HG02610 (cell line): ENCODE data around the gene BACH2.

Experiments
- ATAC-seq: cut with Tn5 transposase; IDR thresholded peaks from one replicate; pipeline ENCODE4 v1.9.1; 2021; ENCODE audit warnings: mild to moderate bottlenecking, moderate library complexity; ENCODE audit not compliant: unreplicated experiment

Gene BACH2

DNA sequence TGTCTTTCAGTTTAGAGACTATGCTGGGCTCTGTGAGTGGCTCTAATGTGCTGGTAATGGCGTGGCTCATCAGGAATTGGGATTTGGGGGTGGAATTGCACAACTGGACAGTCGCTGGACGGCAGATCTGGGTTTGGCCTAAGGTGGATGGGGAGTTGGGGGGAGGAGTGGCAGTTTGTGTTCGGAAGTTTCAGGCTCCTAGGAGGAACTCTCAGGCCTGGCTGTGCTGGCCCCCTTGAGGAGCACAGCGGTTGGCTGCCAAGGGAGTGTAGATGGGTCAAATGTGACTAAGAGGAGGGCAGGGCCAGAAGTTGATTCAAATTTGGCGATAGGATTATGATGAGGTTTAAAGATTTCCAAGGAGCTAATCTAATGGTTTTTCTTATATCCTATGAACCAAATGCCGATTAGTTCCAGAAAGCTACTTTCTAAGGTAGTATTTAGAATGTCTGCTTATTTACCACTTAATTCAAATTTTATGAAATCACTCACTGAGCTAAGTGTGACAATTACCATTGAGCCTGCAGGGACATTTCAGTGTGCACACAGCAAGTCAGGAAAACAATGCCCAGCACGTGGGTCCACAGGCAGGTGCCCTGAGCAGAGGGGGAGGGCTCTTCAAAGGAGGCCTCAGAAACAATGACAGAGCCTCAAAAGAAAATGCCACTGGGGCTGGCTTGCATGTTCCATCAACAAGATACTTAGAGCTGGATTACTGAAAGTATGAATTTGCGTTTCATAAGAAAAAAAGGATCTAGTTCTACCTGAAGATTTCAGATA lies 291.4 kb downstream of the BACH2 start:
- ATAC-seq: no peak

DNA sequence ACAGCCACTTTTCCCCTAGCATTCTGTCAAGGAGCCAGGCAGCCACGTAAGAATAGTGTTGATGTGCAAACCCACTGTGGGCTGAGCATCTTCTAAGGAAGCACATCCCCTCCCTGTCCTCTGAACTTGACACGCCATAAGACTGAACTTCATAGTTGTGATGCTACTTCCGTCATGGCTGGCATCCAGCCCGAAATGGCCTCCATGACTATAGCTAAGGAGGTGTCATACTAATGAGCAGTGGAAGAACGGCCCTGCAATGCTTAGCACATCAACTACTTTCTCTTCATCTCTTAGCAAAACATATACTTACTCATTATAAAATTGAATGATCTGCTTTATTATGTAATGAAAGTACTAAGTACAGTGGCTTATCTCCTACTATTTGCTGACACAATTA lies 292.1 kb downstream of the BACH2 start:
- ATAC-seq: no peak

DNA sequence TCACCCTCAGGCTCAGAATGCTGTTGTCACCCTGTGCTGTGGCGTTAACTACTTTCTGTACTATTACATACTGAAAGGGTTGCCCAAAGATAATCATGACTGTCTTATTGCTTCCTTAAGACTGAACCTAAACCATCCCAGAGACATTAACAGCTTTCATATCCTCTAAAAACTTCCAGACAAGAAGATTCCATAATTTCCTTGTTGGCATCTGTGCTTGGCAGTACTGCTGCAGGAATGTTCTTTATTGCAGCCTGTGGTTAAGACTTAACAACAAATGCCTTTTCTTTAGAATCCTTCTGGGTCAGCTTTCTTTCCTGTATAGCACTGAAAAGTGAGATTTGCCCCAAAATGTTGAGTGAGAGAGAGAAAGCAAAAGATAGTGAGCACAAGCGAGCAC lies 292.7 kb downstream of the BACH2 start:
- ATAC-seq: no peak

DNA sequence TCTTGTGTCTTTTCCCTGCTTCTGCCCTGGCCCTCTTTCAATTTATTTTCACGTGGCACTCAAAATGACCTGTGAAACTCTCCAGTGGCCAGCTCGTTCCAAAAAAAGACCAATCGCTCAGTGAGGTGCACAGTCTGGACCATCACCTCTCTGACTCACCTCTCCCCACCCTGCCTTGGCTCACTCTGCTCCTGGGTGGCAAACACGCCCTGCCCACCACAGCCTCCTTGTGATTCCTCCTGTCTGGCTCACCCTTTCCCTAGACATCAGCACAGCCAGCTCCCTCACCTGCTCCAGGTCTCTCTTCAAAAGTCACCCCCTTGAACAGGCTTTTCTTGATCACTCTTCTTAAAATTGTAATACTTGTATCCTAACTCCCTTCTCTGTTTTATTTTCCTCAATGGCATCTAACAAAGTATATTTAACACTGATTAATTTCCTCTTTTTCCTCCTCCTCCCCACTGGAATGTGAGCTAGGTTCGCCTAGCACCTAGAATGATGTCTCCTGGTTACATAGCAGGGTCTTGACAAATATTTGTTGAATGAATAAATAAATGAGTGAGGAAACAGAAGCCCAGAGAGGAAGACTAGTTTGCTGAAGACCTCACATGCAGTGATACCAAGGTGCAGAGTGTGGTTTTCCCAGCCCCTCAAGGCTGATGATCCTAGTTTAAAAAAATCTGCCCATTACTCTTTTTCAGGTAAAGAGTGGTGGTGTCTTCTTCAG lies 293.4 kb downstream of the BACH2 start:
- no peak for ATAC-seq

DNA sequence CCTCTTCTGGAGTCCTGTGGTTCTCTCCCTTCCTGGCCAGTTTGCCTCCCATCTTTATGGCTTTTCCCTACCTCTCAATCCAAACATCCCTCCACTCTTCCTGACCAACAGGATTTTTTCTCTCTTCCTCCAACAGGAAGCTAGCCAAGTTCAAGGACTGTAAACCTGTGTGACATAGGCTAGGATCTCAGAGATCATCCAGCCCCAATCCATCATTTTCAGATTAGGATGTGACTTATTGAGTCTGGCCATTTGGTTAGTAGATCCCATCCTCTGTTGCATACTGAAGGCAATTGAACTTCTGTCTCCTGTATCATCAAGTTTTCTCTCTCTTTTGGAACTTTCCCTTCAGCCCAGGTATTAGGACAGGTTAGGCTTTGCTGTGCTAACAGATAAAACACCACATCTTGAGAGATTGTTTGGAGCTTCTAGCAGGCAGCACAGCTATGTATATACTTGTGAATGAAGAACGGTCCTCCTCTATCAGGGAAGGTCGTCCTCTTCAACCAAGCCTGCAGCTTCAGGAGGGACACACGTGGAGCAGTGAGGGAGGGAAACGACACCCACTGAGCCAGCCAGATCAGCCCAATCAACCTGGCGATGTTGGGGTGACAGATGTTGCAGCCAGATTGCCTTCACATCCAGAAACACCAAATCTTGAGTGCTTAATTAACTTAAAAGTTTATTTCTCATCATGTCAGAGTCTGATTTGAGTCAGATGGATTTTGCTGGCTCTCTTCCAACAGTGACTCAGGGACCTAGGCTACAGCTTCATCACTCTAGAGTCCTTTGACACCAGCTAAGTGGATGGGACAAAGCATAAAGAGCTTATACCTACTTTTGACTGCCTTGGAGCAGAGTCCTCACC lies 295.5 kb downstream of the BACH2 start:
- no peak for ATAC-seq

DNA sequence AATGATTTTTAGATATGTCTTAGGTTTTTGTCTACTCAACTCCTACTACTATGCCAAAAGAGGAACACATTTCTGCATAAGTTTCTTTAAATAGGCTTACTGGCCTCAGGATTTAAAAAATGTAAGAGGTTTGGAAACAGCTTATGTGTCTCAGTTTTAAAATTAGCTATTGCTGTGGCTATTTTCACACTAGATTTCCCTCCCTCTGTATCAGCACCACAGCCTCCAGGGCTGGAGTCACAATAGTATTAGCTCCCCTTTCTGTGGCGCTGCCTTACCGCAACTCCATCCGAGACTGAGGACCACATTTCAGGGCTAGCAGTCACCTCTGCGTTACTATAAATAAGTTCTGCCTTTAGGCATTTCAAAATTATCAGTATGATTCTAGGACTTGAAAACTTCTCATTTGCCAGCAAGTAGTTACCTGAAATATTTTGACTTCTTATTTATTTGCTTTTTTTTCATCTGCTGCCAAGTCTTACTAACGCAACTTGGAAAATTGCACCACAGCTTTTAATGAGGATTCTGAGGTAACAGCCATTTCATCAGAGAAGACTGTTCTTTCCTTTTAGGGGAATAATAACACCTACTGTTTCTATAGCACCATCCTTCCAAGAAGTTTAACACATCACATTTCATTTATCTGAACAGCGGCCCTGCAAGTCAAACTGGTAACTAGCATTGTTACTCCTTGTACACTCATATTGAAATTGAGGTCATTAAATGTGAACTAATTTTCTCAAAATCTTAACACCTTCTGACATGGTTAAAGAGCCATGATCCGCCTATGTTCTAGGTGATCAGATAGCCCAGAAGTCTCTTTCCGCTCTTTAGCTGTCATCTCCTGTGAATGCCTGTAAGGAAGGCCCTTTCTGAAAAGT lies 296.5 kb downstream of the BACH2 start:
- no peak for ATAC-seq

DNA sequence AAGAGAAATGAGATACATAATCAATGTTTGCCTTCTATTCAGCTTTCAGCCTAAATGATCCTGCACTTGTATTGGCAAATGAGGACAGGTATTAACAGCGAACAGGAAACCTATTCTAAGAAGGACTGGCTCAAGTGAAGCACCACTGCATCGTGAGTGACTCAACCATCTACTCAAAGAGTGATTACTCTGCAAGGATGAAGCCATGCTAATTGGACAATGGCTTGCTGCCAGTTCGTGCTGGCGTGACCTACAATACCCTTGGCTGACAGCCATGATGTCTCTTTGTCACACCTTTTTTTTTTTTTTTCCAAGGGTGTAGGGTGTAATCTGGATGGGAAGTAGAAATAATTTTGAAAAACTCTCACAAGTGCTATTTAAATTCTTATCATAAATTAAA lies 297.5 kb downstream of the BACH2 start:
- ATAC-seq: no peak

DNA sequence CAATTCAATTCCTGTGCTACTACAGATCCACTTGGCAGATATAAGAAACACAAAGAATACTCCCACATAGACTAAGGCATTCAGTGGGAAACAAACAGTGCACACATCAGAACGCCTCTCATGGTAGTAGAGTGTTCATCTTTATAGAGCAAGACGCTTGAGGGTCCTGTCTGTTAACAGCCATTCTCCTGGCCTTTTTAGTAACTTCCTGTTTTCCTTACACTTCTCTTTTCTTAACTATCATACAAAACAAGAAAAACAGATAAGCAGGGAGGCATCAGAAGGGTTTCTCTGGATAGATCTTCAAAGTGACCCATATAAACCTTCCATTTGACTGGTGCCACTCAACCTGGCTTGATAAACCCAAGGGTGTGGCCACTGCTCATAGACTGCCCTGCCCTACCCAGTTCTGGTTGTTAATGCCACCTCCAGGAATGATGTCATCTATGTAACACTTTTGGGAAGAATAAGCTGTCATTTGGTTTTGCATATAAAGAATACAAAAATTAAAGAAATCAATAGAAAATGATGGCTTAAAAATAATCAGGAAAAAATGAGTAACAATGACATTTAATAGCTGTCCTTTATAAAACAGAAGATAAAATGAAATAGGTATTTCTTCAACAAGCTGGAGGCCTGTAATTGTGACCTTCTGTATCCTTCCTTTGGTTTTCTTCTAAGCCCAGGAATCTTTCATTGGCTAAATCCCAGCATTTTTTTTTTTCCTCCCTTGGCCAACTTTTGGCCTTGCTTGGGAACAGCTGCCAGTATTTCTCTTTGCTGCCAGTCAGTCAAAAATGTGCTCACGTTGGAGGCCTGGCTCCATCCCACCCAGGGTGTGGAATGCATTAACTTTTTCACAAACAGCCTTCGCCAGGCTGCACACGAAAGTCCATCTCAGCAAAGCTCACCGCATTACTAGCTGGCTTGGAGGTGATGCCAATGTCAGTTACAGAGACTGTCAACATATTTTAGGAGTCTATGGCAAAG lies 298.9 kb downstream of the BACH2 start:
- no peak for ATAC-seq

DNA sequence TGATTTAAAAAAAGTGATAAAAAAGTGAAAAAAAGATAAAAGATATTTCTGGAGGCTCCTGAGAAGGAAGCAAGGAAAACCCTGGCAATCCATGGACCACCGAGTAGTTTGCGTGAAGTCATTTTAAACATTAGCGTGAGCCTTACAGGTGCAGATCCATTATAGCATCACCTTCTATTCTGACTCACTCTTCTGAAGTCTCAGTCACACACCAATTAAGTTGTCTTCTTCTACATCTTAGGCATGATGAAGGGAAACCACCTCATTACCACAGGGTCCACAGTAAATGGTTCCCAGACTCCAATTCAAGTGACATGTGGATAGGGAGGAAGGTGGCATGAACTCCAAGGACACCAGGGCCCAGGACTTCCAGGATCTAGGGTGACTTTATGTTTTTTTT lies 303.2 kb downstream of the BACH2 start:
- no peak for ATAC-seq

DNA sequence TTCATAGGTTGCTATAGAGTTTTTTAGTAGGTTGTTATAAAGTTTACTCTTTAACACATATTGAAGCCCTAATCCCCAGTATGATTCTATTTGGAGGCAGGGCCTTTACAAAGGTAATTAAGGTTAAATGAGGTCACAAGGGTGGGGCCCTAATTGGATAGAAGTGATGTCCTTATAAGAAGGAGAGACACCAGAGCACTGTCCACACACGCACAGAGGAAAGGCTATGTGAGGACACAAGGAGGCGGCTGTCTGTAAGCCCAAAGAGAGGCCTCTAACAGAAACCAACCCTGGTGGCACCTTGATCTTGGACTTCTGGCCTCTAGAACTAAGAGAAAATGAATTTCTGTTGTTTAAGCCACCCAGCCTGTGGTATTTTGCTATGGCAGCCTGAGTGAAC lies 303.8 kb downstream of the BACH2 start:
- ATAC-seq: no peak

DNA sequence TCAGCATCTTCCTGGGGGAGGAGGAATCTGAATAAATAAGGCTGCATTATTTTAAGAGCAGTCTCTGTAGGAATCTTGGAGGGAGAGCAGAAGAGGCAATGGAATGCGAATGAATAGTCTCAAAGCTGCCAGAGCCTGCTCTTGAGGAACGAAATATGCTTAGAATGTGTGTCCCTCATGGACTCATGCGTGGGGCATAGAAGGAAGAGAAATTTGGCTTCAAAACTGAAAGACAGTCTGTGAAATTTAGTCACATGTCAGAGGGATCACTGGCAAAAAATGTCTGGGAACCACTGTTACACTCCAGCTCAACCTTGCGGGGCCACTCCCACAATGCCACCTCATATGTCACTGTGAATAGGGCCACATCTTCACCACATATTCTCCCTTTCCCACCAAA lies 306.9 kb downstream of the BACH2 start:
- ATAC-seq: no peak

DNA sequence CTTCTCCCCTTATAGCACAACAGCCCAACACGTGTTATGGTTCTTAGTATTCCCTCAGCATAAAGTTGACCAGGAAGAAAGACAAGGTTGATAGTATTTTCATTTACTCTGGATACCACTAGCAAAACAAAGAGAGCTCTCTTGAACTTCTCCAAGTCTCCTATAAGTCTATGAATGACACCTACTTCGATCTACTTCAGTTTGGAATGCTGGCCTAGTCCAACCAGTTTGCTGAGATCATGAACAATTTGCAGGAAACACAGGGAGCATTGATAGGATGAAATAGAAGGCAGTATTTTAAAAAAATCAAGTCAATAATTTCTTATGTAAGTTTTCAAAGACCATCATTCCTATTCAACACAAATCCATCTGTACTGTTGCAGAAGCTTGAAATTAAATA lies 308.8 kb downstream of the BACH2 start:
- ATAC-seq: no peak

DNA sequence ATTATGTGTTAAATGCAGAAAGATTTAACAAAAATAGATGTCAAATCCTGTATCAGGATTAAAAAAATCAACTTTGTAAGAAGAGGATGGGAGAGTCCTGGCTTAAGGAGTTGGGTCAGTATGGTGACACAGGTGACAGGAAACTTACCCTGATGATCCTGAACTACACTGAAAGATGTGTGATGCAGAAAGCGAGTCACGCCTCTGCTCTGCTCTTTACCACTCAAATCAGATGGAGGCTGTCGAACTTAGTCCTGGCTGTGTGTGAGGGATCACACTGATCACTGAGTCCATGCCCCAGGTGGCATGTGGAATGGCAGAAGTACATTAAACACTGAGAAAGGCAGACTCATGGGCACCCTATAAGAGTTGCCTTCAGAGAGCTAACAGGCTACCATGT lies 309.5 kb downstream of the BACH2 start:
- ATAC-seq: no peak

DNA sequence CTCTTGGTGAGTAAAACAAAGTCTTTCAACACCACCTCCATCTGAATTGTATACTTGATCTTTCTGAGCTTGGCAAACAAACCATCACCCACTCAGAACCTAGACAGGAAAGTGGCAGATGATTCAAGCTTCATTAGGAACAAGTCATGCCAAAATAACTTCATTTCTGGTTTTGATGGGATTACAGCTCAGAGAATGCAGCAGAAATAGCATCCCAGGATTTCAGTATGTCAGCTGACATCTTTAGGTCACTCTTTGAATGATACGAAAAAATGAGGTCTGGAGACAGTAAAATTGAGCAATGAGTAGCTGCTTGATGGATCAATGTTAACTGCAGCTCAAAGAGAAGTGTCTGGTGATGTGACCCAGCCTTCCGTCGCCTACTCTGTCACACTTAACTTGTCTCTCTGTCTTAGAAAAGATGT lies 310.0 kb downstream of the BACH2 start:
- ATAC-seq: no peak

DNA sequence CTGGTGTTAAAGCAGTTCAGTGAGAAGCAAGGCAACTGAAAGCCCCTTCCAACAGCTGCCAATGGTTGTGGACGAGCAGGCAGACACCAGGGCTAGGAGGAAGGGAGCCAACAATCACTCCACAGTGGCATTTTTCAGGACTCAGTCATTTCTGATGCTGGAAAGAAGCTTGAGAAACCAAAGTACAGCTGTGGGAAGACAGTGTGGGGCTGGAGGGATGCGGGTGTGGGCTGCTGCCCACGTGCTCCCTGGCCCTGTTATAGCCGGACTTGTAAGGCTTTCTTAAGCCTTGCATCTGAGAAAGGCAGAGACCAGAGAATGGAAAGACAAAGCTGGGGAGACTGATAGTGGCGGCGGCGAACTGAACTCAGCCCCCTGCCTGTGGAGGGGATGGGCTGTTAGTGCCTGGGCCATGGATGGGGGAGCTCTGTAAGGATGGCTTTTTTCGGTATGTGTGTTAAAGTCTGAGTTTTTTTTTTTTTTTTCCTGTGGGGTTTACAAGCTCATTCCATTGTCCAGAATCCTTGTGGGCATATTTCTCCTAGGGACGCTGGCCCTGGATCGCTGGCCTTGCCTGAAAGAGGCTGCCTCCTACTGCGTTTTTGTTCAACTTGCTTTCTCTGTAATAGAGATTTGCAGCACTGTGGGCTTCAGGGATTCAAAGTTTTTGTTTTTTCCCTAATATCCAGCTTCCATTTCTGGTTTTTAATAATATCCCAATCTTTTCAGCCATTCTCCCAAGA lies 310.7 kb downstream of the BACH2 start:
- no peak for ATAC-seq

DNA sequence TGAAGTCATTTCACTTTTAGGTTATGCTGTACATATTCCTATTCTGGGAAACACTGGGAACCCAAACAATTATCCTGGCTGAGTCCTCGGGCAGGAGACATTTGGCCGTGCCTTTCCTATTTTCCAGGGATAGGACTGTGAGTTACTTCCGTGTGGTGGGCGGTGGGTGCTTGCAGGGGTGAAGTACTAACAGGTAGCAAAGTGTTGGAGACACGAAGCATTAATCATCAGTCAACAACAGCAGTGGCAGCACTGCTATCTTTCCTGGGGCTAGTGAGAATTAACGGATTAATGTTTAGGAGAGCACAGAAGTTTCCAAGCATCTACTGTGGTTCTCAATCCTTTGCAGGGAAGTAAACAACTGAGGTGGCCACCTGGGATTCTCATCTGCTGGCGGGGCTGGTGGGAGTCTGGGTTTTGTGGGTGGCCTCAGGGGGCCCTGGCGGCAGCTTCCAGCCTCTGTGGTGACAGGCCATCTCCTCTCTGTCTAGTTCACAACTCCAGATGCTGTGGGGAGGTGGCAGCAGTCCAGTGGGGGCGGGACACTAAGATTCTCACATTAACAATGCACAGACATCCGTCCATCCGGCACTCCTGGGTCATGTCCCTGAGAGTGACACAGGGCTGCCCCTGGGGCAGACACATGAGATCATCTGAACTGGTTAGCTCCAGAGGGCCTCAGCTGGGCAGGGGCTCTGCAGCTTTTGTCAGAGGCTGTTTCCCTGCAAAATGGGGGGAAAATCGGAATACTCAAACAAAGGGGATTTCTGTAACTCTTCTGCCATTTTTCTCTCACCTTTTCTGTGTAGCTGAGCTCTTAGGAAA lies 311.5 kb downstream of the BACH2 start:
- ATAC-seq: no peak

DNA sequence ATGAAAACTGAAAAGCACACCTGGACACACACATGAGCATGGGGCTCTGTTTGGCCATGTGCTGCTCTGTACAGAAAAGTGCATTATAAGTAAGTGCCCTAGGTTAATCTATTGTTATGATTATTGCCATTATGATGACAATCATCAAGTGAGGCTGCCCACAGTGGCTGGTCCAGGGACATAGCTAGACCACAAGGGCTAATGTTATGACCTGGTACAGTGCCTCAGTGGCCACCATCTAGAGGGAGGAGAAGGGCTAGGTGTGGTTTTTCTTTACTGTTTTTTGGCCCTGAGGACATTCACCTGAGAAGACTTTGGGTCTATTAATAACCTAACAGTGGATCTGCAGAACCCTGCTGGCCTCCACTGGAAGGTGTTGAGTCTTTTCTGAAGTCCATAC lies 316.3 kb downstream of the BACH2 start:
- ATAC-seq: no peak
